Mesodermal cell (in vitro differentiated cells): ENCODE measurements around the gene DNAJB7. TPM values are rescaled to one million over a fixed set of nuclear protein-coding genes. Genes with fewer than 3 reads are reported as not detected.

Experiments used
- H3K27ac ChIP-seq: 2 replicates; pipeline ENCODE4 v1.7.0; 2013; ENCODE audit warnings: mild to moderate bottlenecking, low read depth, low read length, moderate library complexity; ENCODE audit not compliant: severe bottlenecking
- H3K36me3 ChIP-seq: 2 replicates; pipeline ENCODE4 v1.7.1; 2013; ENCODE audit warnings: mild to moderate bottlenecking, low read length, moderate library complexity; ENCODE audit not compliant: control insufficient read depth, insufficient read depth
- H3K4me1 ChIP-seq: one replicate; pipeline ENCODE4 v1.7.1; 2013; ENCODE audit warnings: mild to moderate bottlenecking, low read length; ENCODE audit not compliant: insufficient read depth, control insufficient read depth, poor library complexity, severe bottlenecking
- H3K4me3 ChIP-seq: 2 replicates; pipeline ENCODE4 v1.7.0; 2013; ENCODE audit warnings: low read length, control low read depth, mild to moderate bottlenecking; ENCODE audit not compliant: insufficient read depth, poor library complexity, severe bottlenecking; ENCODE audit errors: extremely low read depth
- H3K9me3 ChIP-seq: 2 replicates; pipeline ENCODE4 v1.7.1; 2013; ENCODE audit warnings: mild to moderate bottlenecking, low read length, moderate library complexity; ENCODE audit not compliant: control insufficient read depth
- WGBS, 2 experiments: methylation state at CpG; one replicate each; pipeline ENCODE4 v1.1.5; 2013; ENCODE audit warnings: missing lambda C conversion rate in 2 of 2; ENCODE audit not compliant: insufficient coverage in 2 of 2; 5-methylcytosine and 5-hydroxymethylcytosine counted together
- polyA plus RNA-seq, 2 experiments: library from polyadenylated mRNA; stranded (reverse); fragments of 50-300 nt; gene quantifications; one replicate each; pipeline ENCODE4 v1.2.3, GENCODE V29; 2013

Gene DNAJB7
- not detected for polyA plus RNA-seq (2013, experiment 1 of 2)
- polyA plus RNA-seq (2013, experiment 2 of 2), result not detected

- Histone ChIP-seq H3K27ac (no peak within 1 kb of the TSS), H3K4me1 (no peaks in the 10 kb centered on the region), H3K9me3 (no peaks in the 10 kb centered on the region), H3K36me3 (peaks cover 33% of the 10 kb centered on the region), H3K4me3 (no peak within 1 kb of the TSS)
- 90 to 100% methylated on average over 1 to 2 of the region's 3 CpGs for WGBS, 2 experiments
Observed at GRCh38 chr22:40862013-40862412, at the start of gene DNAJB7. TSS of gene DNAJB7 (minus strand) at chr22:40862113. CDS start at chr22:40861994, 119 bp downstream.

GRCh38 chr22:40908895-40909294 lies 47.0 kb upstream of the DNAJB7 start:
- WGBS, 2 experiments, result 93 to 97% methylated on average over 4 of the region's 6 CpGs
- no peak overlapping the region for H3K4me3 ChIP-seq
- H3K27ac ChIP-seq, result no peak overlapping the region
- H3K36me3 ChIP-seq, result peaks cover 55% of the 10 kb centered on the region
- no peaks in the 10 kb centered on the region for H3K4me1 ChIP-seq
- H3K9me3 ChIP-seq, result no peaks in the 10 kb centered on the region

GRCh38 chr22:40904101-40904500 lies 42.2 kb upstream of the DNAJB7 start:
- Histone ChIP-seq H3K4me3 (no peak overlapping the region), H3K9me3 (no peaks in the 10 kb centered on the region), H3K36me3 (peaks cover 46% of the 10 kb centered on the region), H3K27ac (no peak overlapping the region), H3K4me1 (no peaks in the 10 kb centered on the region)
- 100% methylated on average over 1 of the region's 1 CpG for WGBS, 2 experiments

DNA sequence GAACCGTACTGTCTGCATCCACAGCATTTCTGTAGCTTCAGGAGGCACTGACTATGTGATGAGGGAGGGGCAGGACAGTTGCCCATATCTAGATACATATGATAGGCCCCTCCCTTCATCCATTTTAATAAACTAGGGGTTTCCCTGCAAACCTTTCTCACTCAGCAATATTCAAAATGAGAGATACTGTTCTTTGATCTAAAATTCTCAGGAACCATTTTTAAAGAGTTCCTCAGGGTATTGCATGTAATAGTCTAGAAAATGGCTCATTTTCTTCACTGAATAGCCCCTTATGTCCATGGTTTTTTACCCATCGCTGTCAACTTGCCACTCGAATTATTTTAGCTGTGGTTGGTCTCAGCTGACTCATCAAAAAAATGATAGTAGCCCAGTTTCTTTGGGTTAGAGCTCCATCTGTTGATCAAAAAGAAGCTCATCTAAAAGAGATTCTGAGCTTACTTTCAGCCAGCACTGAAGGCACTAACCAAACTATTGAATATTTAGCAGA lies 37.0 kb upstream of the DNAJB7 start:
- H3K4me1 ChIP-seq, result peaks cover 4% of the 10 kb centered on the region
- H3K9me3 ChIP-seq, result no peaks in the 10 kb centered on the region
- H3K4me3 ChIP-seq, result no peak overlapping the region
- peaks cover 22% of the 10 kb centered on the region for H3K36me3 ChIP-seq
- H3K27ac ChIP-seq, result no peak overlapping the region
- 70 to 78% methylated on average over 2 to 3 of the region's 3 CpGs for WGBS, 2 experiments

GRCh38 chr22:40894417-40894816 lies 32.5 kb upstream of the DNAJB7 start:
- H3K9me3 ChIP-seq, result no peaks in the 10 kb centered on the region
- WGBS, 2 experiments, result 92 to 93% methylated on average over 3 of the region's 4 CpGs

DNA sequence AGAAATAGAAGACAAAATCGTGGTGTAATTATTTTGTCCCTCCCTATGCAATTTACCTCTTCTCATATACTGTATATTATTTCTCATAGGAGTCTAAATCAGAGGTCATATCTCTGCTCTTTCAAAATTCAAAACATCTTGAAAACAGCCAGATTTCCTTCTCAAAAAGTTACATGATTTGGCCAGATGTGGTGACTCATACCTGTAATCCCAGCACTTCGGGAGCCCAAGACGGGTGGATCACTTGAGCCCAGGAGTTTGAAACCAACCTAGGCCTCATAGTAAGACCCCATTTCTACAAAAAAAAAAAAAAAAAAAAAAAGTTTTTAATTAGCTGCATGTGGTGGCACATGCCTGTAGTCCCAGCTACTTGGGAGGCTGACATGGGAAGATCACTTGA lies 29.0 kb upstream of the DNAJB7 start:
- Histone ChIP-seq H3K27ac (no peak overlapping the region), H3K4me1 (peaks cover 4% of the 10 kb centered on the region), H3K9me3 (no peaks in the 10 kb centered on the region), H3K36me3 (peaks cover 74% of the 10 kb centered on the region), H3K4me3 (no peak overlapping the region)
- no CpG with 5 or more reads among the region's 3 CpGs for WGBS, 2 experiments

More at GRCh38 chr22:40894417-40894816, 32.5 kb upstream of the DNAJB7 start:
- Histone ChIP-seq H3K36me3 (peaks cover 43% of the 10 kb centered on the region), H3K4me3 (no peak overlapping the region), H3K4me1 (peaks cover 4% of the 10 kb centered on the region), H3K27ac (no peak overlapping the region)

- no peak overlapping the region for H3K4me3 ChIP-seq
- H3K36me3 ChIP-seq, result peaks cover 75% of the 10 kb centered on the region
- H3K9me3 ChIP-seq, result no peaks in the 10 kb centered on the region
- H3K27ac ChIP-seq, result no peak overlapping the region
- H3K4me1 ChIP-seq, result peaks cover 4% of the 10 kb centered on the region
Observed at GRCh38 chr22:40889116-40889515, 27.2 kb upstream of the DNAJB7 start.

GRCh38 chr22:40878922-40879321 lies 17.0 kb upstream of the DNAJB7 start:
- Histone ChIP-seq H3K4me3 (no peak overlapping the region), H3K36me3 (peaks cover 54% of the 10 kb centered on the region), H3K27ac (no peak overlapping the region), H3K4me1 (no peaks in the 10 kb centered on the region), H3K9me3 (no peaks in the 10 kb centered on the region)
- 83% methylated on average over 1 of the region's 2 CpGs; no CpG with 5 or more reads in 1 of the 2 experiments for WGBS, 2 experiments

GRCh38 chr22:40877488-40877887 lies 15.6 kb upstream of the DNAJB7 start:
- 95 to 100% methylated on average over 2 to 3 of the region's 3 CpGs for WGBS, 2 experiments
- Histone ChIP-seq H3K4me3 (no peak overlapping the region), H3K27ac (no peak overlapping the region)

GRCh38 chr22:40876907-40877306 lies 15.0 kb upstream of the DNAJB7 start:
- H3K9me3 ChIP-seq, result no peaks in the 10 kb centered on the region
- no peak overlapping the region for H3K27ac ChIP-seq
- H3K4me1 ChIP-seq, result no peaks in the 10 kb centered on the region
- H3K36me3 ChIP-seq, result peaks cover 49% of the 10 kb centered on the region
- no peak overlapping the region for H3K4me3 ChIP-seq
- WGBS, 2 experiments, result 82 to 100% methylated on average over 1 of the region's 1 CpG

More at GRCh38 chr22:40877488-40877887, 15.6 kb upstream of the DNAJB7 start:
- no peaks in the 10 kb centered on the region for H3K9me3 ChIP-seq
- H3K4me1 ChIP-seq, result no peaks in the 10 kb centered on the region
- H3K36me3 ChIP-seq, result peaks cover 52% of the 10 kb centered on the region

GRCh38 chr22:40875111-40875510 lies 13.2 kb upstream of the DNAJB7 start:
- Histone ChIP-seq H3K27ac (no peak overlapping the region), H3K36me3 (peaks cover 47% of the 10 kb centered on the region), H3K4me3 (no peak overlapping the region), H3K4me1 (no peaks in the 10 kb centered on the region), H3K9me3 (no peaks in the 10 kb centered on the region)
- 100% methylated on average over 1 to 3 of the region's 3 CpGs for WGBS, 2 experiments
